ENCODE results near the gene CRABP1. TPM values are rescaled to one million over a fixed set of nuclear protein-coding genes. Genes with fewer than 3 reads are reported as not detected.
A peak's percentile ranks its signal among the peaks of the same experiment; 100 is the strongest.

CRABP1 gene
- total RNA-seq, 1 donor: not detected

DNA sequence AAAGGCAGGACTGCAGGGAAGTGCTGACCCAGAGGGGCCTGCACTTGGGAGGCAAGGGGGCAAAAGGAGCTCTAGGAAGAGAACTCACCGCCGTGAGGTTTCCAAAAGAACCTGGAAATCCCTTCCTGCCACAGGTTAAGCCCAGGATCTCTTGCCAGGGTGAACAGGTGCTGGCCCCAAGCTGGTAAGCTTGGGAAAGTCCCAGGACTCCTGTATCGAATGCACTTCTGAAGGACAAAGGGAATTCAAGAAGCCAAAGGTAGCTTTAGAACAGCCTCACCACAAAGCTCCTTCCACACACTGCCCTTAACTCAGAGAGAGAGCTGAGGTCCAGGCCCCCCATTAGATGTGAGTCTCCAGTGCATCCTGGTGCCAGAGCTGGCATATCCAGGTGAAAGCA lies 28.9 kb upstream of the CRABP1 start:
- peaks cover 27% of the 10 kb centered on the region for H3K27me3 ChIP-seq (ENCODE audit: insufficient read depth, low read length)
- H3K4me3 ChIP-seq (ENCODE audit: insufficient read depth, low read length): no peak overlapping the region
- no peak overlapping the region for H3K27ac ChIP-seq (ENCODE audit: low read depth, low read length)
- no peaks in the 10 kb centered on the region for H4K20me1 ChIP-seq (ENCODE audit: insufficient read depth, low read length)
- H3K4me1 ChIP-seq (ENCODE audit: insufficient read depth, low read length): peaks cover 7% of the 10 kb centered on the region
- no peaks in the 10 kb centered on the region for H3K79me2 ChIP-seq (ENCODE audit: insufficient read depth, low read length)
- H3K36me3 ChIP-seq (ENCODE audit: insufficient read depth, low read length): no peaks in the 10 kb centered on the region
- H2AFZ ChIP-seq (ENCODE audit: low read length): no peak overlapping the region
- TF ChIP-seq, protein P1, sequence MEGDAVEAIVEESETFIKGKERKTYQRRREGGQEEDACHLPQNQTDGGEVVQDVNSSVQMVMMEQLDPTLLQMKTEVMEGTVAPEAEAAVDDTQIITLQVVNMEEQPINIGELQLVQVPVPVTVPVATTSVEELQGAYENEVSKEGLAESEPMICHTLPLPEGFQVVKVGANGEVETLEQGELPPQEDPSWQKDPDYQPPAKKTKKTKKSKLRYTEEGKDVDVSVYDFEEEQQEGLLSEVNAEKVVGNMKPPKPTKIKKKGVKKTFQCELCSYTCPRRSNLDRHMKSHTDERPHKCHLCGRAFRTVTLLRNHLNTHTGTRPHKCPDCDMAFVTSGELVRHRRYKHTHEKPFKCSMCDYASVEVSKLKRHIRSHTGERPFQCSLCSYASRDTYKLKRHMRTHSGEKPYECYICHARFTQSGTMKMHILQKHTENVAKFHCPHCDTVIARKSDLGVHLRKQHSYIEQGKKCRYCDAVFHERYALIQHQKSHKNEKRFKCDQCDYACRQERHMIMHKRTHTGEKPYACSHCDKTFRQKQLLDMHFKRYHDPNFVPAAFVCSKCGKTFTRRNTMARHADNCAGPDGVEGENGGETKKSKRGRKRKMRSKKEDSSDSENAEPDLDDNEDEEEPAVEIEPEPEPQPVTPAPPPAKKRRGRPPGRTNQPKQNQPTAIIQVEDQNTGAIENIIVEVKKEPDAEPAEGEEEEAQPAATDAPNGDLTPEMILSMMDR (IDR thresholded peaks at IDR 0.05; ENCODE audit: extremely low read depth, low read depth, low read length): no peak
- H3K9me3 ChIP-seq (ENCODE audit: low read depth, low read length): no peaks in the 10 kb centered on the region
- H3K4me2 ChIP-seq (ENCODE audit: insufficient read depth, low read length): no peak overlapping the region
- no peak for DNase-seq (ENCODE audit: insufficient read length, low spot score, missing footprints)

GRCh38 chr15:78312536-78312935 lies 27.6 kb upstream of the CRABP1 start:
- TF ChIP-seq, protein P1 (IDR thresholded peaks at IDR 0.05; ENCODE audit: extremely low read depth, low read depth, low read length): no peak

DNA sequence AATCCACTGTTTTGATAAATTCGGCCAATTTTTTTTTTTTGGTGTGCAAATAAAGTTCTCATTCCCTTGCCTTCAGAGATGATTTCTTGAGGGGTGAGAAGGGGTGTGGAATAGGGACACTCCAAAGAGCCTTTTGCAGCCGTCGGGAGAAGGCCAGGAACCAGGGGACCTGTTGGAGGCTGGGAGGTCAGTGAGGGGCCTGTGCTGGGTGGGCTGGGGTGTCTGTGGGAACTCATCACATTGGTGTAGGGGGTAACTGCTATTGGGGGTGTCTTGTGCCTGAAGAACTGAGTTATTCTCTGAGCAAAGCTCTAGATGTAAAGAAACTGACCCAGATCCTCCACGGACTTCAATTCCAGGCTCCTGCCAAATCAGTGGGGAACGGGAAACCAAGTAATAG lies 27.2 kb upstream of the CRABP1 start:
- Histone ChIP-seq H3K4me3 (ENCODE audit: insufficient read depth, low read length) (no peak overlapping the region), H3K4me2 (ENCODE audit: insufficient read depth, low read length) (no peak overlapping the region), H3K4me1 (ENCODE audit: insufficient read depth, low read length) (no peaks in the 10 kb centered on the region), H3K79me2 (ENCODE audit: insufficient read depth, low read length) (no peaks in the 10 kb centered on the region), H3K27me3 (ENCODE audit: insufficient read depth, low read length) (peaks cover 27% of the 10 kb centered on the region), H2AFZ (ENCODE audit: low read length) (no peak overlapping the region), H4K20me1 (ENCODE audit: insufficient read depth, low read length) (no peaks in the 10 kb centered on the region), H3K9me3 (ENCODE audit: low read depth, low read length) (no peaks in the 10 kb centered on the region), H3K27ac (ENCODE audit: low read depth, low read length) (no peak overlapping the region), H3K36me3 (ENCODE audit: insufficient read depth, low read length) (no peaks in the 10 kb centered on the region)
- TF ChIP-seq, protein P1 (IDR thresholded peaks at IDR 0.05; ENCODE audit: extremely low read depth, low read depth, low read length): no peak
- DNase-seq (ENCODE audit: insufficient read length, low spot score, missing footprints): no peak

More at GRCh38 chr15:78312536-78312935, 27.6 kb upstream of the CRABP1 start:
- H3K27me3 ChIP-seq (ENCODE audit: insufficient read depth, low read length): peaks cover 27% of the 10 kb centered on the region
- no peaks in the 10 kb centered on the region for H3K9me3 ChIP-seq (ENCODE audit: low read depth, low read length)
- H3K4me1 ChIP-seq (ENCODE audit: insufficient read depth, low read length): no peaks in the 10 kb centered on the region
- no peak overlapping the region for H3K4me3 ChIP-seq (ENCODE audit: insufficient read depth, low read length)
- peak; percentile 48 for DNase-seq (ENCODE audit: insufficient read length, low spot score, missing footprints)
- no peak overlapping the region for H2AFZ ChIP-seq (ENCODE audit: low read length)
- no peak overlapping the region for H3K4me2 ChIP-seq (ENCODE audit: insufficient read depth, low read length)
- H3K36me3 ChIP-seq (ENCODE audit: insufficient read depth, low read length): no peaks in the 10 kb centered on the region
- H3K27ac ChIP-seq (ENCODE audit: low read depth, low read length): no peak overlapping the region
- no peaks in the 10 kb centered on the region for H4K20me1 ChIP-seq (ENCODE audit: insufficient read depth, low read length)
- H3K79me2 ChIP-seq (ENCODE audit: insufficient read depth, low read length): no peaks in the 10 kb centered on the region

- no peaks in the 10 kb centered on the region for H3K36me3 ChIP-seq (ENCODE audit: insufficient read depth, low read length)
- H4K20me1 ChIP-seq (ENCODE audit: insufficient read depth, low read length): no peaks in the 10 kb centered on the region
- H3K9me3 ChIP-seq (ENCODE audit: low read depth, low read length): no peaks in the 10 kb centered on the region
- H2AFZ ChIP-seq (ENCODE audit: low read length): no peak overlapping the region
- peak; percentile 5 for DNase-seq (ENCODE audit: insufficient read length, low spot score, missing footprints)
- peaks cover 27% of the 10 kb centered on the region for H3K27me3 ChIP-seq (ENCODE audit: insufficient read depth, low read length)
- no peak overlapping the region for H3K4me2 ChIP-seq (ENCODE audit: insufficient read depth, low read length)
- H3K4me1 ChIP-seq (ENCODE audit: insufficient read depth, low read length): no peaks in the 10 kb centered on the region
- H3K4me3 ChIP-seq (ENCODE audit: insufficient read depth, low read length): no peak overlapping the region
- H3K27ac ChIP-seq (ENCODE audit: low read depth, low read length): no peak overlapping the region
- TF ChIP-seq, protein P1 (IDR thresholded peaks at IDR 0.05; ENCODE audit: extremely low read depth, low read depth, low read length): no peak
- H3K79me2 ChIP-seq (ENCODE audit: insufficient read depth, low read length): no peaks in the 10 kb centered on the region
These were observed 26.8 kb upstream of the CRABP1 start for GRCh38 chr15:78313383-78313782.
